NCI-H69 (cell line): ENCODE results near the gene REXO1.
"Not testable (repeated sequence)": the region's sequence is repeated elsewhere in the genome, so short reads cannot be mapped to it uniquely, and the experiment has no call there.

Experiments used
- DNase-seq: peaks from one replicate; lab custom pipeline; 2025; lab: John Stamatoyannopoulos, UW

Gene REXO1

GRCh38 chr19:1814391-1814790, 33.9 kb downstream of the REXO1 start:
- DNase-seq: no peak

GRCh38 chr19:1813192-1814182, 34.8 kb downstream of the REXO1 start:
- peak; percentile 45 for DNase-seq

- peak; percentile 96 for DNase-seq
These were observed 35.7 kb downstream of the REXO1 start for GRCh38 chr19:1812426-1813191.

GRCh38 chr19:1811942-1812425, 36.3 kb downstream of the REXO1 start, which contains the start of gene ATP8B3:
Gene ATP8B3, minus strand, starts transcription at chr19:1812276. Its CDS starts 540 bp downstream, at chr19:1811736.
- DNase-seq: no peak

- DNase-seq: peak; percentile 68
These were observed 36.8 kb downstream of the REXO1 start for GRCh38 chr19:1811472-1811894.

- DNase-seq: no peak
These were observed 37.7 kb downstream of the REXO1 start for GRCh38 chr19:1810439-1811160.

GRCh38 chr19:1809678-1810077, 38.6 kb downstream of the REXO1 start:
- no peak for DNase-seq

GRCh38 chr19:1808395-1808731, 39.9 kb downstream of the REXO1 start:
- DNase-seq: no peak

GRCh38 chr19:1807695-1808394, 40.4 kb downstream of the REXO1 start:
- DNase-seq: peak; percentile 44

- no peak for DNase-seq
These were observed 41.1 kb downstream of the REXO1 start for GRCh38 chr19:1807030-1807694.

GRCh38 chr19:1806184-1807029, 41.9 kb downstream of the REXO1 start:
- DNase-seq: no peak

- DNase-seq: no peak
These were observed 42.7 kb downstream of the REXO1 start for GRCh38 chr19:1805401-1806183.

- DNase-seq: no peak
These were observed 43.4 kb downstream of the REXO1 start for GRCh38 chr19:1804858-1805257.

GRCh38 chr19:1799695-1800342, 48.5 kb downstream of the REXO1 start:
- DNase-seq: peak; percentile 27

GRCh38 chr19:1797313-1797712, 51.0 kb downstream of the REXO1 start:
- not testable (repeated sequence) for DNase-seq

GRCh38 chr19:1796395-1797142, 51.7 kb downstream of the REXO1 start:
- DNase-seq: no peak

GRCh38 chr19:1794424-1795172, 53.7 kb downstream of the REXO1 start:
- DNase-seq: no peak
